ENCODE data around the gene ETNK2.

ETNK2 gene

GRCh38 chr1:204141131-204141530 lies 10.7 kb downstream of the ETNK2 start:
- no peak for DNase-seq (ENCODE audit: low read depth)
- H3K4me3 ChIP-seq (replicated peaks; ENCODE audit: low read depth, low read length): no peak overlapping the region
- TF ChIP-seq, protein P1, sequence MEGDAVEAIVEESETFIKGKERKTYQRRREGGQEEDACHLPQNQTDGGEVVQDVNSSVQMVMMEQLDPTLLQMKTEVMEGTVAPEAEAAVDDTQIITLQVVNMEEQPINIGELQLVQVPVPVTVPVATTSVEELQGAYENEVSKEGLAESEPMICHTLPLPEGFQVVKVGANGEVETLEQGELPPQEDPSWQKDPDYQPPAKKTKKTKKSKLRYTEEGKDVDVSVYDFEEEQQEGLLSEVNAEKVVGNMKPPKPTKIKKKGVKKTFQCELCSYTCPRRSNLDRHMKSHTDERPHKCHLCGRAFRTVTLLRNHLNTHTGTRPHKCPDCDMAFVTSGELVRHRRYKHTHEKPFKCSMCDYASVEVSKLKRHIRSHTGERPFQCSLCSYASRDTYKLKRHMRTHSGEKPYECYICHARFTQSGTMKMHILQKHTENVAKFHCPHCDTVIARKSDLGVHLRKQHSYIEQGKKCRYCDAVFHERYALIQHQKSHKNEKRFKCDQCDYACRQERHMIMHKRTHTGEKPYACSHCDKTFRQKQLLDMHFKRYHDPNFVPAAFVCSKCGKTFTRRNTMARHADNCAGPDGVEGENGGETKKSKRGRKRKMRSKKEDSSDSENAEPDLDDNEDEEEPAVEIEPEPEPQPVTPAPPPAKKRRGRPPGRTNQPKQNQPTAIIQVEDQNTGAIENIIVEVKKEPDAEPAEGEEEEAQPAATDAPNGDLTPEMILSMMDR (IDR thresholded peaks at IDR 0.05; ENCODE audit: low read length, missing control alignments): no peak

- TF ChIP-seq, protein P1 (IDR thresholded peaks at IDR 0.05; ENCODE audit: low read length, missing control alignments): no peak
- no peak for DNase-seq (ENCODE audit: low read depth)
- H3K4me3 ChIP-seq (replicated peaks; ENCODE audit: low read depth, low read length): no peak overlapping the region
Observed at GRCh38 chr1:204139952-204140351, 11.9 kb downstream of the ETNK2 start.

DNA sequence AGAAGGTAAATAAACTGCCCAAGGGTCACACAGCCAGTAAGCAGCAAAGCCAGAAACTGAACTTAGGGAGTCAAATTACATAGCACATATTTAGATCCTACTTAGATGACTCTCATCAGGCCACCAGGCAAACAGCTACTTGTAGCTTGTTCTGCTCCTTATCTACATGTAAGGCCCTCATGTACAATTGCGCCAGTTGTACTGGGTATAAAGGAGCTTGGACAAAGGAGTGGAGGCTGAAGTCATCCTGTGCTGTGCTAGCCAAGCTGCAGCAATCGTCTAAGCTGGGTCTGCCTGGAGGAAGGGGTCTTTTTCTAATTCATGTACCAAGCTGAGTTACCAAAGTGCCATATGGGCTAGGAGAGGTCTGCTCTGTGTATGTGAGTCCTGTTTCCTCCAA lies 12.8 kb downstream of the ETNK2 start:
- TF ChIP-seq, protein P1 (IDR thresholded peaks at IDR 0.05; ENCODE audit: low read length, missing control alignments): no peak
- no peak overlapping the region for H3K4me3 ChIP-seq (replicated peaks; ENCODE audit: low read depth, low read length)
- no peak for DNase-seq (ENCODE audit: low read depth)

DNA sequence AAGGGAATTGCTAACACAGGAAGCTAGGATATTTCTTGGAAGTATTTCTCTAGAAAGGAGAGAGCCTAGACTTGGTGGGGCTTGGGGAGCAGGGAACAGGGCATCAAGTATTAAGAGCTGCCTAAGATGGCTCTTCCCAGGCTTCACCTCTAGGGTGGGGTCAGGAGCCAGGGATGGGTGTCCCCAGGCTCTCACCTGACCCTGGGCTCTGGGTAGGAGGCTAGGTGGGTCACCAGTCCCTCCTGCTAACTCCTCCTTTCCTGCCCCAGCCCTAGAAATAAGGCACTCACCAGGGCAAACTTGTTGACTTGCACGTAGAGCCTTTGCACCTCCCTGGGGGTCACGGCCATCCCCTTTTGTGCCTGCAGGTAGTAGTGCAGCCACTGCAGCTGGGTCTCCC lies 15.0 kb downstream of the ETNK2 start:
- TF ChIP-seq, protein P1 (IDR thresholded peaks at IDR 0.05; ENCODE audit: low read length, missing control alignments): no peak
- DNase-seq (ENCODE audit: low read depth): no peak
- no peak overlapping the region for H3K4me3 ChIP-seq (replicated peaks; ENCODE audit: low read depth, low read length)

- no peak for DNase-seq (ENCODE audit: low read depth)
- TF ChIP-seq, protein P1 (IDR thresholded peaks at IDR 0.05; ENCODE audit: low read length, missing control alignments): no peak
- no peak overlapping the region for H3K4me3 ChIP-seq (replicated peaks; ENCODE audit: low read depth, low read length)
Observed at GRCh38 chr1:204134103-204134502, 17.7 kb downstream of the ETNK2 start.

DNA sequence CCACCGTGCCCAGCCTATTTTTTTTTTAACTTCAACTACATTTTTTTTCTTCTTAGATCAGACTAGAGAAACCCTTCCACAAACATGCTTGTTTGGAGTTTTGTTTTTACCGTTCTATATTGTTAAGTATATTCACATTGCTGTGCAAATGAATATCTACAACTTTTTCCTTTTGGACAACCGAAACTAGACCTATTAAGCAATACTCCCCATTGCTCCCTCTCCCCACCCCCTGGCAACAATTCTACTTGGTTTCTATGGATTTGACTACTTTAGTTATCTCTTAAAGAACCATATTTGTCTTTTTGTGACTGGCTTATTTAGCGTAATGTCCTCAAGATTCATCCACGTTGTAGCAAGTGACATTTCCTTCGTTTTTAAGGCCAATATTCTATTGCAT lies 19.1 kb downstream of the ETNK2 start:
- H3K4me3 ChIP-seq (replicated peaks; ENCODE audit: low read depth, low read length): no peak overlapping the region
- TF ChIP-seq, protein P1 (IDR thresholded peaks at IDR 0.05; ENCODE audit: low read length, missing control alignments): no peak
- DNase-seq (ENCODE audit: low read depth): no peak

DNA sequence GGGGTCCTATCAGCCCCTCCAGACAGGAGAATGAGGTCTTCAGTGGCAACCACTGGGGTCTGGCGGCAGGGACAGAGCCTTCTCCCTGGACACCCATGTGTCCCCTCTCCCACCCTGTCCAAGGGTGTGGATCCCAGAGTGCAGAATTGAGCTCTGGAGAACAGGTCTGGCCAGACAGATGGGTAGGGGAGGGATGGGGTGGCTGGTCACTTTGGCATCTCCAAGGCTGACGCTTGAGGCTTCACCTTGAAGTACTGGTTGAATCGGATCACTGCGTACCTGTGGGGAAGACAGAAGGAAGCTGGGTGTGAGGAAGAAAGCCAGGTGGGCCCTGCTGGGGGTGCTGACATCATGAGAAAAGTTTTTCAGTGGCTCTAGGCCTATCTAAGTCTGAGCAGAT lies 19.9 kb downstream of the ETNK2 start:
- H3K4me3 ChIP-seq (replicated peaks; ENCODE audit: low read depth, low read length): no peak overlapping the region
- no peak for DNase-seq (ENCODE audit: low read depth)
- TF ChIP-seq, protein P1 (IDR thresholded peaks at IDR 0.05; ENCODE audit: low read length, missing control alignments): no peak

All from fibroblast of pulmonary artery (primary cell).